K562 (cell line): ENCODE measurements around the gene CORO6. TPM values are rescaled to one million over a fixed set of nuclear protein-coding genes. Genes with fewer than 3 reads are reported as not detected.

ENCODE experiments used
- CXXC5 ChIP-seq: fragments of 250-450 bp; sonication (Bioruptor Pico); IDR thresholded peaks from 2 replicates; pipeline ENCODE4 v1.8.0; 2022; ENCODE audit warnings: inconsistent platforms, mild to moderate bottlenecking, moderate library complexity
- ELF1 ChIP-seq: fragments of 200-800 bp; sonication (Bioruptor generic); IDR thresholded peaks from 2 replicates; pipeline ENCODE4 v1.6.1; 2016; ENCODE audit warnings: missing genetic modification characterization, missing compliant biosample characterization
- HOMEZ ChIP-seq: fragments of 250-450 bp; sonication (Bioruptor Pico); IDR thresholded peaks from 2 replicates; pipeline ENCODE4 v1.4.0; 2020; ENCODE audit warnings: mild to moderate bottlenecking, moderate library complexity
- KDM5B ChIP-seq: fragments of 200-600 bp; sonication (generic); IDR thresholded peaks from 2 replicates; pipeline ENCODE4 v1.6.1; 2012; ENCODE audit warnings: low read depth, mild to moderate bottlenecking, moderate library complexity, low read length, control low read depth, inconsistent platforms; ENCODE audit not compliant: insufficient replicate concordance
- MYC ChIP-seq, 2 experiments: fragments of 250-450 bp in 1 of 2; sonication (Bioruptor Pico) in 1 of 2; IDR thresholded peaks; 2 replicates each; pipeline versions ENCODE4 v1.5.1 to v1.6.1; 2012 to 2021; ENCODE audit warnings: low read depth in 2 of 2, borderline replicate concordance in 1 of 2, improper control_type of control experiment in 1 of 2, low read length in 1 of 2, mild to moderate bottlenecking in 1 of 2, moderate library complexity in 1 of 2
- PHF8 ChIP-seq: fragments of 200-600 bp; sonication (generic); IDR thresholded peaks from 2 replicates; pipeline ENCODE4 v1.6.1; 2012; ENCODE audit warnings: mixed run types, mild to moderate bottlenecking, inconsistent platforms, low read length, moderate library complexity, borderline replicate concordance
- THAP12 ChIP-seq: fragments of 250-450 bp; sonication (Bioruptor Pico); IDR thresholded peaks from 2 replicates; pipeline ENCODE4 v1.9.0; 2021; ENCODE audit warnings: mild to moderate bottlenecking, inconsistent platforms
- ZFP91 ChIP-seq: sonication (generic); formaldehyde crosslinking; IDR thresholded peaks from 2 replicates; pipeline ENCODE4 v1.8.0; 2022; ENCODE audit warnings: mild to moderate bottlenecking, missing genetic modification reagents
- ZNF407 ChIP-seq: fragments of 450-650 bp; IDR thresholded peaks from 2 replicates; pipeline ENCODE4 v1.6.1; 2016; ENCODE audit warnings: low read depth
- ZSCAN32 ChIP-seq: fragments of 450-650 bp; formaldehyde crosslinking; IDR thresholded peaks from 2 replicates; pipeline ENCODE4 v1.4.0; 2020; ENCODE audit warnings: mild to moderate bottlenecking, moderate library complexity
- polyA plus RNA-seq, 8 experiments: library from polyadenylated mRNA; depleted of rRNA in 4 of 8; stranded (reverse) in 5 of 8; unstranded in 3 of 8; fragments of >200 nt; fragmentation: Nextera tagmentation in 2 of 8; fragmentation: Illumina TruSeq in 1 of 8; extraction: Ambion mirVana in 2 of 8; extraction: Trizol in 1 of 8; gene quantifications; 2 replicates each; pipeline versions ENCODE4 v1.2.1 to v1.2.3, GENCODE V29; 2011 to 2014; ENCODE audit warnings: inconsistent platforms in 1 of 8, missing spikeins in 1 of 8
- total RNA-seq, 7 experiments: library from RNA; depleted of rRNA in 6 of 7; stranded (reverse); fragments of >200 nt in 6 of 7; fragmentation: Illumina TruSeq in 2 of 7; extraction: Trizol in 2 of 7; gene quantifications; 2 replicates each; pipeline versions ENCODE4 v1.2.1 to v1.2.3, GENCODE V29; 2011 to 2021; ENCODE audit warnings: low replicate concordance in 1 of 7

The CORO6 gene
- total and polyA plus RNA-seq, 9 of the 15 experiments (the other 6 are each of a cell fraction or from before 2014, with no cell fraction given): 0.04 to 11.9 (median 2.4) TPM

GRCh38 chr17:29589524-29590410 lies 32.9 kb downstream of the CORO6 start, which contains the start of gene GIT1 (continued):
- TF ChIP-seq HOMEZ (CRISPR knock-in tag) (no peak), THAP12 (CRISPR knock-in tag) (no peak), KDM5B (peak; percentile 35), ELF1 (tag) (peak; percentile 52; the same call in 1 of the 2 replicates), ZNF407 (no peak), ZFP91 (CRISPR knock-in tag) (peak; percentile 94), MYC (IDR thresholded peaks at IDR 0.05; ENCODE audit: low read depth, low read length) (peak; percentile 56), MYC (CRISPR knock-in tag; IDR thresholded peaks at IDR 0.05; ENCODE audit: borderline replicate concordance, low read depth) (no peak), CXXC5 (CRISPR knock-in tag) (peak; percentile 79), ZSCAN32 (CRISPR knock-in tag) (no peak), PHF8 (peak; percentile 45; the same call in 1 of the 2 replicates)
